HepG2 (cell line): ENCODE data around the gene KCTD19. TPM values are rescaled to one million over a fixed set of nuclear protein-coding genes. Genes with fewer than 3 reads are reported as not detected.
A peak's percentile ranks its signal among the peaks of the same experiment; 100 is the strongest.

Source experiments
- ATAC-seq: fragments of 200-7000 bp; cut with Tn5 transposase; 3 replicates; pipeline ENCODE4 v1.9.1; 2020; ENCODE audit warnings: mild to moderate bottlenecking, moderate library complexity
- BruUV-seq: library from RNA; stranded (reverse); fragments of 400-500 nt; replicated peaks from 2 replicates; lab custom pipeline; 2021; lab: Mats Ljungman, UMichigan
- CTCF ChIA-PET: fragments of 300-600 bp; formaldehyde crosslinking; extraction: SDS; loops from one replicate; lab custom pipeline; 2021; ENCODE audit warnings: low total read pairs, inconsistent platforms, low intra/inter-chr PET ratio; lab: Yijun Ruan, JAX
- POLR2A ChIA-PET: fragments of 350-600 bp; sonication (Branson Sonifier 250); formaldehyde crosslinking; loops from one replicate; lab custom pipeline; 2020; ENCODE audit warnings: antibody characterized with exemption, inconsistent platforms; lab: Yijun Ruan, JAX
- DNase-seq: peaks from one replicate; pipeline ENCODE4 v3.0.0-alpha.2; 2015; ENCODE audit warnings: low spot score
- FAIRE-seq: peaks from 3 replicates; lab custom pipeline; 2011; peaks lifted over from hg19 to GRCh38; lab: Jason Lieb, UNC
- H2AFZ ChIP-seq: one replicate; pipeline ENCODE4 v1.6.1; 2011; ENCODE audit warnings: low read length, inconsistent platforms
- H3K27ac ChIP-seq: fragments of 300-600 bp; 3 replicates; pipeline ENCODE4 v1.8.0; 2011; ENCODE audit warnings: mixed run types, mild to moderate bottlenecking, mixed read lengths, low read length, inconsistent platforms; ENCODE audit not compliant: insufficient read depth; ENCODE audit errors: extremely low read length
- H3K27me3 ChIP-seq, 2 experiments: fragments of 200-600 bp in 1 of 2; 2 replicates in 1 of 2; 3 replicates in 1 of 2; pipeline versions ENCODE4 v1.6.0 to v1.8.0; 2011; ENCODE audit warnings: low read length in 2 of 2, mild to moderate bottlenecking in 2 of 2, moderate library complexity in 2 of 2, inconsistent platforms in 1 of 2; ENCODE audit not compliant: insufficient read depth in 2 of 2, control insufficient read depth in 1 of 2
- H3K36me3 ChIP-seq, 2 experiments: fragments of 200-600 bp in 1 of 2; replicated peaks in 1 of 2; 2 replicates in 1 of 2; 3 replicates in 1 of 2; pipeline versions ENCODE4 v1.5.1 to v1.8.0; 2011; ENCODE audit warnings: low read length in 2 of 2, inconsistent platforms in 1 of 2; ENCODE audit not compliant: insufficient read depth in 2 of 2, control insufficient read depth in 1 of 2
- H3K4me1 ChIP-seq: 2 replicates; pipeline ENCODE4 v1.5.1; 2012; ENCODE audit warnings: low read length, inconsistent platforms; ENCODE audit not compliant: insufficient read depth
- H3K4me2 ChIP-seq: 2 replicates; pipeline ENCODE4 v1.6.0; 2011; ENCODE audit warnings: low read depth, low read length, inconsistent platforms
- H3K4me3 ChIP-seq, 3 experiments: fragments of 200-600 bp in 1 of 3; sonication (generic), shearing (Covaris generic) in 1 of 3; replicated peaks in 1 of 3; 2 replicates each; pipeline ENCODE4 v1.5.1; 2011 to 2016; ENCODE audit warnings: low read length in 3 of 3, inconsistent platforms in 2 of 3, low read depth in 2 of 3, mild to moderate bottlenecking in 2 of 3, control low read depth in 1 of 3, mixed read lengths in 1 of 3; ENCODE audit not compliant: insufficient read depth in 1 of 3
- H3K79me2 ChIP-seq: one replicate; pipeline ENCODE4 v1.6.1; 2011; ENCODE audit warnings: low read length, inconsistent platforms; ENCODE audit not compliant: insufficient read depth
- H3K9ac ChIP-seq: 2 replicates; pipeline ENCODE4 v1.6.0; 2011; ENCODE audit warnings: mild to moderate bottlenecking, low read depth, low read length, inconsistent platforms; ENCODE audit not compliant: insufficient read depth
- H3K9me3 ChIP-seq: 2 replicates; pipeline ENCODE4 v1.5.1; 2012; ENCODE audit warnings: mild to moderate bottlenecking, low read length
- H4K20me1 ChIP-seq: 2 replicates; pipeline ENCODE4 v1.6.0; 2011; ENCODE audit warnings: inconsistent platforms, mild to moderate bottlenecking, low read length, moderate library complexity; ENCODE audit not compliant: insufficient read depth
- GABPB1 ChIP-seq: IDR thresholded peaks from 2 replicates; pipeline ENCODE4 v1.6.1; 2016; ENCODE audit warnings: mild to moderate bottlenecking, missing genetic modification reagents, moderate library complexity, missing compliant biosample characterization
- ZBTB3 ChIP-seq: sonication (generic); formaldehyde crosslinking; IDR thresholded peaks from 2 replicates; pipeline ENCODE4 v1.4.0; 2020; ENCODE audit warnings: low read depth, mild to moderate bottlenecking, moderate library complexity, missing genetic modification reagents, borderline replicate concordance
- ZNF362 ChIP-seq: sonication (generic); formaldehyde crosslinking; IDR thresholded peaks from 2 replicates; pipeline ENCODE4 v1.4.0; 2020; ENCODE audit warnings: missing genetic modification reagents, mild to moderate bottlenecking, borderline replicate concordance
- ZNF780A ChIP-seq: sonication (generic); formaldehyde crosslinking; IDR thresholded peaks from 2 replicates; pipeline ENCODE4 v1.8.0; 2022; ENCODE audit warnings: mild to moderate bottlenecking, missing genetic modification reagents, moderate library complexity
- WGBS: methylation state at CpG from one replicate; pipeline ENCODE4 v1.1.6; 2017; ENCODE audit warnings: low lambda C conversion rate; 5-methylcytosine and 5-hydroxymethylcytosine counted together
- in situ Hi-C: cut with HindIII; loops from 2 replicates; pipeline ENCODE4 v1.10.0; 2017; ENCODE audit warnings: low pct_unique_long_range_greater_than_20kb; ENCODE audit not compliant: extremely low pct_ligation_motif_present
- intact Hi-C: fragments of 100-400 bp; cut with micrococcal nuclease; formaldehyde crosslinking; loops from one replicate; pipeline ENCODE4 v1.10.0; 2022; ENCODE audit not compliant: unreplicated experiment
- polyA plus RNA-seq, 8 experiments: library from polyadenylated mRNA; depleted of rRNA in 3 of 8; stranded (reverse) in 7 of 8; unstranded in 1 of 8; fragments of >200 nt; fragmentation: Illumina TruSeq in 4 of 8; extraction: Trizol in 4 of 8; gene quantifications; 2 replicates each; pipeline versions ENCODE4 v1.2.1 to v1.2.3, GENCODE V29; 2011 to 2016; ENCODE audit warnings: low read depth in 4 of 8, missing spikeins in 1 of 8, mixed read lengths in 1 of 8; ENCODE audit not compliant: insufficient read depth in 1 of 8
- total RNA-seq, 5 experiments: library from RNA; depleted of rRNA; stranded (reverse); fragments of >200 nt; fragmentation: Illumina TruSeq; extraction: Trizol; gene quantifications; 2 replicates each; pipeline ENCODE4 v1.2.3, GENCODE V29; 2016; ENCODE audit warnings: low read depth in 1 of 5
- TF ChIP-seq, protein P1 (sequence below): IDR thresholded peaks from 2 replicates; pipeline ENCODE4 v1.6.1; 2016; ENCODE audit warnings: missing compliant biosample characterization, missing genetic modification reagents, borderline replicate concordance

The KCTD19 gene
- total and polyA plus RNA-seq, 2 of the 13 experiments (the other 11 are each of a cell fraction or from before 2014, with no cell fraction given), result not detected

GRCh38 chr16:67268136-67268579, 58.4 kb downstream of the KCTD19 start:
- no TSS peak for BruUV-seq
- H2AFZ ChIP-seq, result no peak overlapping the region
- H3K9ac ChIP-seq, result no peak overlapping the region
- no peaks in the 10 kb centered on the region for H3K36me3 ChIP-seq
- intact Hi-C loops, result no loop called here
- no peaks in the 10 kb centered on the region for H3K4me1 ChIP-seq
- H3K27ac ChIP-seq, result no peak overlapping the region
- H3K27me3 ChIP-seq, result peaks cover 8 to 32% of the 10 kb centered on the region in 2 experiments; a peak in 4 of 5 replicates
- no peak for TF ChIP-seq GABPB1 (CRISPR knock-in tag)
- TF ChIP-seq, protein P1, sequence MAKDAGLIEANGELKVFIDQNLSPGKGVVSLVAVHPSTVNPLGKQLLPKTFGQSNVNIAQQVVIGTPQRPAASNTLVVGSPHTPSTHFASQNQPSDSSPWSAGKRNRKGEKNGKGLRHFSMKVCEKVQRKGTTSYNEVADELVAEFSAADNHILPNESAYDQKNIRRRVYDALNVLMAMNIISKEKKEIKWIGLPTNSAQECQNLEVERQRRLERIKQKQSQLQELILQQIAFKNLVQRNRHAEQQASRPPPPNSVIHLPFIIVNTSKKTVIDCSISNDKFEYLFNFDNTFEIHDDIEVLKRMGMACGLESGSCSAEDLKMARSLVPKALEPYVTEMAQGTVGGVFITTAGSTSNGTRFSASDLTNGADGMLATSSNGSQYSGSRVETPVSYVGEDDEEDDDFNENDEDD (CRISPR knock-in tag), result no peak
- TF ChIP-seq ZBTB3 (CRISPR knock-in tag), result no peak
- TF ChIP-seq ZNF780A (CRISPR knock-in tag), result no peak
- TF ChIP-seq ZNF362 (CRISPR knock-in tag), result 0 out of 2 replicates have a peak, but pooled peaks have one; percentile 12
- peak; percentile 43 for DNase-seq
- no peak overlapping the region for H3K4me3 ChIP-seq
- in situ Hi-C loops, result no loop called here
- whole genome bisulfite sequencing, result 21% methylated on average over 5 of the region's 5 CpGs
- no peak overlapping the region for H3K4me2 ChIP-seq
- no peaks in the 10 kb centered on the region for H3K9me3 ChIP-seq
- no peak for FAIRE-seq
- H4K20me1 ChIP-seq, result no peaks in the 10 kb centered on the region; the same call in 1 of the 2 replicates
- no peaks in the 10 kb centered on the region for H3K79me2 ChIP-seq
- ATAC-seq, result no peak
- ChIA-PET POLR2A (interaction anchor here (0.7 kb wide), 2 partner anchors 15 to 30 kb away, joined by 3 read pairs; no protein-coding TSS in a partner anchor), CTCF (no interaction called here)
